Natural killer cell (primary cell): ENCODE data around the gene CACUL1. TPM values are rescaled to one million over a fixed set of nuclear protein-coding genes. Genes with fewer than 3 reads are reported as not detected.
"Not testable (repeated sequence)": the region's sequence is repeated elsewhere in the genome, so short reads cannot be mapped to it uniquely, and the experiment has no call there.

ENCODE experiments used
- ATAC-seq, 3 donors: fragments of 150-1000 bp in 2 of 3; fragments of 200-7000 bp in 1 of 3; cut with Tn5 transposase; 1 replicate in 1 of 3; 2 replicates in 2 of 3; pipeline ENCODE4 v1.10.0; 2021; ENCODE audit warnings: mild to moderate bottlenecking in 2 of 3, moderate library complexity in 2 of 3
- DNase-seq, 2 donors: peaks; one replicate each; pipeline versions ENCODE4 v3.0.0 to v3.0.0-alpha.2; 2013 to 2021; ENCODE audit warnings: mixed read lengths in 1 of 2
- H3K27ac ChIP-seq: one replicate; pipeline ENCODE4 v1.5.1; 2013; ENCODE audit warnings: mild to moderate bottlenecking, low read length
- H3K27me3 ChIP-seq: one replicate; pipeline ENCODE4 v1.6.1; 2013; ENCODE audit warnings: low read length; ENCODE audit not compliant: control insufficient read depth, insufficient read depth
- H3K36me3 ChIP-seq: one replicate; pipeline ENCODE4 v1.6.1; 2013; ENCODE audit warnings: low read length; ENCODE audit not compliant: control insufficient read depth, insufficient read depth
- H3K4me1 ChIP-seq: one replicate; pipeline ENCODE4 v1.6.1; 2013; ENCODE audit warnings: low read length; ENCODE audit not compliant: control insufficient read depth, insufficient read depth
- H3K4me3 ChIP-seq: one replicate; pipeline ENCODE4 v1.5.1; 2013; ENCODE audit warnings: low read length
- H3K9me3 ChIP-seq: one replicate; pipeline ENCODE4 v1.6.1; 2013; ENCODE audit warnings: low read length; ENCODE audit not compliant: control insufficient read depth, insufficient read depth
- H3K27ac Mint-ChIP-seq, 2 donors: one replicate each; pipeline ENCODE4 v1.8.0; 2022; ENCODE audit warnings: mild to moderate bottlenecking in 2 of 2, mixed read lengths in 2 of 2, moderate library complexity in 1 of 2
- H3K27me3 Mint-ChIP-seq, 2 donors: one replicate each; pipeline ENCODE4 v1.8.0; 2022; ENCODE audit warnings: low read depth in 2 of 2, mixed read lengths in 2 of 2
- H3K36me3 Mint-ChIP-seq: one replicate; pipeline ENCODE4 v1.8.0; 2022; ENCODE audit warnings: mixed read lengths
- H3K4me1 Mint-ChIP-seq, 2 donors: one replicate each; pipeline ENCODE4 v1.8.0; 2022; ENCODE audit warnings: mixed read lengths in 2 of 2
- H3K4me3 Mint-ChIP-seq: one replicate; pipeline ENCODE4 v1.8.0; 2022; ENCODE audit warnings: mild to moderate bottlenecking, moderate library complexity, mixed read lengths
- H3K9me3 Mint-ChIP-seq, 2 donors: one replicate each; pipeline ENCODE4 v1.8.0; 2022; ENCODE audit warnings: mixed read lengths in 2 of 2
- WGBS: methylation state at CpG from one replicate; pipeline ENCODE4 v1.1.7; 2013; ENCODE audit warnings: missing lambda C conversion rate; ENCODE audit not compliant: insufficient coverage; 5-methylcytosine and 5-hydroxymethylcytosine counted together
- intact Hi-C: fragments of 100-400 bp; cut with micrococcal nuclease; formaldehyde crosslinking; loops from one replicate; pipeline ENCODE4 v1.14.2; 2022
- total RNA-seq, 4 donors: library from RNA; stranded (reverse); fragments of 120-200 nt in 1 of 4; gene quantifications; one replicate each; pipeline versions ENCODE4 v1.2.3 to v1.2.4, GENCODE V29; 2013 to 2022
- TF ChIP-seq, protein P1 (sequence below): fragments of 200-600 bp; IDR thresholded peaks from one replicate; pipeline ENCODE4 v1.8.0; 2022; ENCODE audit warnings: antibody characterized with exemption

The CACUL1 gene
- total RNA-seq, 3 donors from 2014 or later (not counting 1 experiment from before 2014, with no cell fraction given): 45.4 to 65.9 (median 47.6) TPM

DNA sequence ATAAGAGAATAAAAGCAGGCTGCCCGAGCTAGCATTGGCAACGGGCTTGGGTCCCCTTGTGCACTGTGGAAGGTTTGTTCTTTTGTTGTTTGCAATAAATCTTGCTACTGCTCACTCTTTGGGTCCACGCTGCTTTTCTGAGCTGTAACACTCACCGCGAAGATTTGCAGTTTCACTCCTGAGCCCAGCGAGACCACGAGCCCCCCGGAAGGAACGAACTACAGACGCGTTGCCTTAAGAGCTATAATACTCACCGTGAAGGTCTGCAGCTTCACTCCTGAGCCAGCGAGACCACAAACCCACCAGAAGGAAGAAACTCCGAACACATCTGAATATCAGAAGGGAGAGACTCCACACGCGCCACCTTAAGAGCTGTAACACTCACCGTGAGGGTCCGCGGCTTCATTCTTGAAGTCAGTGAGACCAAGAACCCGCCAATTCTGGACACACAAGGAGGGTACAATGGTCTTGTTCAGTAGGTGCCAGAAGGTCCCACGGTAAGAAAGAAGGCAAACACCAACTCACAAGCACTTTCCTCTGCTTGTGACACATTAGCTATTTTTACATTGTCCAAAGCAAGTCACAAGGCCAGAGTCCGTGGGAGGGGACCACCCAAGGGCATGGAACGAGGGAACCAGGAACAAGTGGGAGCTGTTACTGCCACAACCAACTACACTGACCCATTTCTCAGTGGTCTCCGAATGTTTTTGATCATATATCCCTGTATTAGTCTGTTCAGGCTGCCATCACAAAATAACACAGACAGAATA is 29.2 kb upstream of the CACUL1 start:
- Mint-ChIP-seq H3K36me3 (no peaks in the 10 kb centered on the region), H3K9me3 (no peaks in the 10 kb centered on the region), H3K27me3 (peaks cover 20 to 25% of the 10 kb centered on the region in 2 donors), H3K27ac (no peak overlapping the region), H3K4me3 (no peak overlapping the region), H3K4me1 (no peaks in the 10 kb centered on the region)
- intact Hi-C loops: no loop called here
- no peaks in the 10 kb centered on the region for H3K27me3 ChIP-seq
- no peaks in the 10 kb centered on the region for H3K4me1 ChIP-seq
- H3K27ac ChIP-seq: no peak overlapping the region
- TF ChIP-seq, protein P1, sequence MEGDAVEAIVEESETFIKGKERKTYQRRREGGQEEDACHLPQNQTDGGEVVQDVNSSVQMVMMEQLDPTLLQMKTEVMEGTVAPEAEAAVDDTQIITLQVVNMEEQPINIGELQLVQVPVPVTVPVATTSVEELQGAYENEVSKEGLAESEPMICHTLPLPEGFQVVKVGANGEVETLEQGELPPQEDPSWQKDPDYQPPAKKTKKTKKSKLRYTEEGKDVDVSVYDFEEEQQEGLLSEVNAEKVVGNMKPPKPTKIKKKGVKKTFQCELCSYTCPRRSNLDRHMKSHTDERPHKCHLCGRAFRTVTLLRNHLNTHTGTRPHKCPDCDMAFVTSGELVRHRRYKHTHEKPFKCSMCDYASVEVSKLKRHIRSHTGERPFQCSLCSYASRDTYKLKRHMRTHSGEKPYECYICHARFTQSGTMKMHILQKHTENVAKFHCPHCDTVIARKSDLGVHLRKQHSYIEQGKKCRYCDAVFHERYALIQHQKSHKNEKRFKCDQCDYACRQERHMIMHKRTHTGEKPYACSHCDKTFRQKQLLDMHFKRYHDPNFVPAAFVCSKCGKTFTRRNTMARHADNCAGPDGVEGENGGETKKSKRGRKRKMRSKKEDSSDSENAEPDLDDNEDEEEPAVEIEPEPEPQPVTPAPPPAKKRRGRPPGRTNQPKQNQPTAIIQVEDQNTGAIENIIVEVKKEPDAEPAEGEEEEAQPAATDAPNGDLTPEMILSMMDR: no peak
- no peaks in the 10 kb centered on the region for H3K9me3 ChIP-seq
- DNase-seq (no peak), ATAC-seq (no peak)
- H3K4me3 ChIP-seq: no peak overlapping the region
- 83% methylated on average over 23 of the region's 24 CpGs for WGBS
- no peaks in the 10 kb centered on the region for H3K36me3 ChIP-seq

DNA sequence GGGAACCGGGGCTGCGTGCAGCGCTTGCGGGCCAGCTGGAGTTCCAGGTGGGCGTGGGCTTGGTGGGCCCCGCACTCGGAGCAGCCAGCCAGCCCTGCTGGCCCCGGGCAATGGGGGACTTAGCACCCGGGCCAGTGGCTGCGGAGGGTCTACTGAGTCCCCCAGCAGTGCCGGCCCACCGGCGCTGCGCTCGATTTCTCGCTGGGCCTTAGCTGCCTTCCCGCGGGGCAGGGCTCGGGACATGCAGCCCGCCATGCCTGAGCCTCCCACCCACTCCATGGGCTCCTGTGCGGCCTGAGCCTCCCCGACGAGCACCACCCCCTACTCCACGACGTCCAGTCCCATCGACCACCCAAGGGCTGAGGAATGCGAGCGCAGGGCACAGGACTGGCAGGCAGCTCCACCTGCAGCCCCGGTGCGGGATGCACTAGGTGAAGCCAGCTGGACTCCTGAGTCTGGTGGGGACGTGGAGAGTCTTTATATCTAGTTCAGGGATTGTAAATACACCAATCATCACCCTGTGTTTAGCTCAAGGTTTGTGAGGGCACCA is 28.2 kb upstream of the CACUL1 start:
- H3K27me3 ChIP-seq, H3K27ac Mint-ChIP-seq, H3K4me1 ChIP-seq, H3K27ac ChIP-seq, H3K36me3 Mint-ChIP-seq, ATAC-seq, intact Hi-C loops, H3K9me3 Mint-ChIP-seq, H3K4me3 Mint-ChIP-seq, H3K9me3 ChIP-seq, DNase-seq, H3K36me3 ChIP-seq, H3K4me3 ChIP-seq, H3K4me1 Mint-ChIP-seq: not testable (repeated sequence)
- H3K27me3 Mint-ChIP-seq: peaks cover 15 to 24% of the 10 kb centered on the region in 2 donors
- WGBS: 96% methylated on average over 31 of the region's 31 CpGs

DNA sequence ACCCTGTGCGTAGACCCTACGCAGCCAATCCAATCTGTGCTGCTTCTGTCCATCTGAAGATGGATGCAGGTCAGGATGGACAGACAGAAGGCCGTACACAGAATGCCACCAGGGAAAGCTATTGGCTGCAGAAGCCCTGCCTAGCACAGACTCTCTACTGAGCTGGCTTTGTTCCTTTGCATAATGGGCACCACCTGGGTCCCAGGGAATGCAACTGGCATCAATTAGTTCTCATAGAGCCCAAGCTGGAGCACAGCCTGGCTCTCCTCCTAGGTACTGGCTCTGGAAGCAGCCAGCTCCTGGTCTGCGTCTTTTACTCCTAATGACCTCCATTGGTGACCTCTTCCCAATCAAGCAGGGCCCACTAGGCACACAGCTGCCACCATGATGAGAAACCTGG is 26.8 kb upstream of the CACUL1 start:
- Mint-ChIP-seq H3K36me3 (no peaks in the 10 kb centered on the region), H3K4me3 (no peak overlapping the region), H3K4me1 (no peaks in the 10 kb centered on the region), H3K27me3 (peaks cover 13% of the 10 kb centered on the region in 2 donors), H3K9me3 (no peaks in the 10 kb centered on the region), H3K27ac (no peak overlapping the region)
- intact Hi-C loops: no loop called here
- Histone ChIP-seq H3K27ac (no peak overlapping the region), H3K27me3 (no peaks in the 10 kb centered on the region), H3K4me1 (no peaks in the 10 kb centered on the region), H3K9me3 (no peaks in the 10 kb centered on the region), H3K4me3 (no peak overlapping the region), H3K36me3 (no peaks in the 10 kb centered on the region)
- DNase-seq (no peak), ATAC-seq (no peak)
- TF ChIP-seq, protein P1: no peak
- WGBS: 83% methylated on average over 4 of the region's 4 CpGs

DNA sequence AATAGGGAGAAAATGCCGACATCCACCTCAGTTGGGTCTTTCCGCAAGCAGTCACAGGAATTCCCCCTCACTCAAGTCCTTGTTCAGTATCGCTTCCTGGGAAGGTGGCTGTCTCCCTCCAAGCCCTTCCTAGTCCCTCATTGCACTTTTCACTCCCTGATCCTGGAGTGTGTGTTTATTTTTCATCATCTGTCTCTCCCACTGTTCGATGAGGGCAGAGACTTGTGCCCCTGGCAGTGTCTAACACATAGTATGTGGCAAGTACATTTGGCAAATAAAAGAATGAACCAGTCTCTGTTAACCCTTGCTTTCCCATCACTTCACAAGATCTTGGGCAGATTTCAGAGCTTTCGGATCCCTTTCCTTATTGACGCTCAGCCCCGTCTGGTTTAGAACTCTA is 24.0 kb upstream of the CACUL1 start:
- DNase-seq (no peak), ATAC-seq (no peak)
- Histone ChIP-seq H3K4me1 (no peaks in the 10 kb centered on the region), H3K9me3 (no peaks in the 10 kb centered on the region), H3K36me3 (no peaks in the 10 kb centered on the region), H3K27ac (no peak overlapping the region), H3K27me3 (no peaks in the 10 kb centered on the region), H3K4me3 (no peak overlapping the region)
- no peaks in the 10 kb centered on the region for H3K4me1 Mint-ChIP-seq
- intact Hi-C loops: no loop called here
- TF ChIP-seq, protein P1: no peak
- 92% methylated on average over 7 of the region's 7 CpGs for WGBS
- no peaks in the 10 kb centered on the region for H3K9me3 Mint-ChIP-seq
- no peak overlapping the region for H3K27ac Mint-ChIP-seq
- H3K4me3 Mint-ChIP-seq: no peak overlapping the region
- no peaks in the 10 kb centered on the region for H3K36me3 Mint-ChIP-seq
- peaks cover 13 to 15% of the 10 kb centered on the region in 2 donors for H3K27me3 Mint-ChIP-seq
